ENCODE measurements around the gene PALM2AKAP2. TPM values are rescaled to one million over a fixed set of nuclear protein-coding genes. Genes with fewer than 3 reads are reported as not detected.

Gene PALM2AKAP2
- polyA plus RNA-seq, 12 donors = 24.1 to 40.2 (median 29.7) TPM; not detected in 1

GRCh38 chr9:109770101-109770500 lies 9.9 kb upstream of the PALM2AKAP2 start:
- DNase-seq = no peak

- DNase-seq = no peak
Measured at GRCh38 chr9:109771087-109771486, 8.9 kb upstream of the PALM2AKAP2 start.

GRCh38 chr9:109771796-109772531 lies 8.0 kb upstream of the PALM2AKAP2 start:
- DNase-seq = peak; percentile 55

GRCh38 chr9:109775516-109775915 lies 4.5 kb upstream of the PALM2AKAP2 start:
- no peak for DNase-seq

- DNase-seq = no peak
Measured at GRCh38 chr9:109776391-109776790, 3.6 kb upstream of the PALM2AKAP2 start.

- peak; percentile 44 for DNase-seq
Measured at GRCh38 chr9:109780453-109781033, 545 bp downstream of the PALM2AKAP2 start.

GRCh38 chr9:109781086-109781485 lies 1.1 kb downstream of the PALM2AKAP2 start:
- DNase-seq = no peak

GRCh38 chr9:109781541-109782197 lies 1.7 kb downstream of the PALM2AKAP2 start:
- peak; percentile 23 for DNase-seq

- DNase-seq = no peak
Measured at GRCh38 chr9:109787735-109788134, 7.7 kb downstream of the PALM2AKAP2 start.

- no peak for DNase-seq
Measured at GRCh38 chr9:109789556-109789955, 9.6 kb downstream of the PALM2AKAP2 start.

- no peak for DNase-seq
Measured at GRCh38 chr9:109789971-109790370, 10.0 kb downstream of the PALM2AKAP2 start.

- DNase-seq = no peak
Measured at GRCh38 chr9:109791003-109791677, 11.1 kb downstream of the PALM2AKAP2 start.

GRCh38 chr9:109791747-109792146 lies 11.7 kb downstream of the PALM2AKAP2 start:
- no peak for DNase-seq

- no peak for DNase-seq
Measured at GRCh38 chr9:109792951-109793546, 13.1 kb downstream of the PALM2AKAP2 start.

GRCh38 chr9:109793921-109794320 lies 13.9 kb downstream of the PALM2AKAP2 start:
- no peak for DNase-seq

- no peak for DNase-seq
Measured at GRCh38 chr9:109794361-109795012, 14.5 kb downstream of the PALM2AKAP2 start.

GRCh38 chr9:109795613-109796012 lies 15.6 kb downstream of the PALM2AKAP2 start:
- no peak for DNase-seq

- DNase-seq = no peak
Measured at GRCh38 chr9:109796078-109796477, 16.1 kb downstream of the PALM2AKAP2 start.

GRCh38 chr9:109797006-109797405 lies 17.0 kb downstream of the PALM2AKAP2 start:
- DNase-seq = no peak

- DNase-seq = no peak
Measured at GRCh38 chr9:109797509-109797908, 17.5 kb downstream of the PALM2AKAP2 start.

- DNase-seq = no peak
Measured at GRCh38 chr9:109799141-109799540, 19.1 kb downstream of the PALM2AKAP2 start.
